CD14-positive monocyte (primary cell): ENCODE data around the gene ST3GAL4. TPM values are rescaled to one million over a fixed set of nuclear protein-coding genes. Genes with fewer than 3 reads are reported as not detected.

Experiments
- DNase-seq, 3 donors: peaks; one replicate each; pipeline ENCODE4 v3.0.0-alpha.2; 2011 to 2022
- H2AFZ ChIP-seq: 2 replicates; pipeline ENCODE4 v1.6.0; 2012; ENCODE audit warnings: mild to moderate bottlenecking, low read depth, low read length, inconsistent platforms; ENCODE audit not compliant: insufficient read depth, poor library complexity, severe bottlenecking
- H3K27ac ChIP-seq, 2 donors: 1 replicate in 1 of 2; 2 replicates in 1 of 2; pipeline ENCODE4 v1.5.1; 2012 to 2013; ENCODE audit warnings: low read length in 2 of 2, control low read depth in 1 of 2, inconsistent platforms in 1 of 2, low read depth in 1 of 2, mild to moderate bottlenecking in 1 of 2
- H3K27me3 ChIP-seq, 2 donors: one replicate each; pipeline versions ENCODE4 v1.6.0 to v1.6.1; 2011 to 2013; ENCODE audit warnings: low read length in 2 of 2; ENCODE audit not compliant: control insufficient read depth in 2 of 2, insufficient read depth in 2 of 2
- H3K36me3 ChIP-seq, 2 donors: replicated peaks in 1 of 2; 1 replicate in 1 of 2; 2 replicates in 1 of 2; pipeline versions ENCODE4 v1.5.1 to v1.6.1; 2012 to 2013; ENCODE audit warnings: low read length in 2 of 2, control low read depth in 1 of 2, inconsistent platforms in 1 of 2, mild to moderate bottlenecking in 1 of 2; ENCODE audit not compliant: insufficient read depth in 2 of 2, control insufficient read depth in 1 of 2
- H3K4me1 ChIP-seq, 2 donors: 1 replicate in 1 of 2; 2 replicates in 1 of 2; pipeline versions ENCODE4 v1.5.1 to v1.6.1; 2012 to 2013; ENCODE audit warnings: low read length in 2 of 2, control low read depth in 1 of 2, inconsistent platforms in 1 of 2, mild to moderate bottlenecking in 1 of 2, moderate library complexity in 1 of 2; ENCODE audit not compliant: insufficient read depth in 2 of 2, control insufficient read depth in 1 of 2
- H3K4me2 ChIP-seq: replicated peaks from 2 replicates; pipeline ENCODE3; 2012; ENCODE audit warnings: low read length, moderate library complexity, mild to moderate bottlenecking; ENCODE audit not compliant: poor library complexity, severe bottlenecking; ENCODE audit errors: extremely low read depth
- H3K4me3 ChIP-seq, 3 experiments: fragments of 200-600 bp in 1 of 3; sonication (generic) in 1 of 3; replicated peaks in 1 of 3; 1 replicate in 2 of 3; 2 replicates in 1 of 3; pipeline ENCODE4 v1.5.1; 2011 to 2013; ENCODE audit warnings: low read length in 3 of 3, mild to moderate bottlenecking in 3 of 3, control low read depth in 2 of 3, low read depth in 2 of 3, inconsistent platforms in 1 of 3, moderate library complexity in 1 of 3
- H3K79me2 ChIP-seq: 2 replicates; pipeline ENCODE4 v1.6.0; 2012; ENCODE audit warnings: mild to moderate bottlenecking, control low read depth, inconsistent platforms, low read length, moderate library complexity; ENCODE audit not compliant: insufficient read depth
- H3K9ac ChIP-seq: 2 replicates; pipeline ENCODE4 v1.6.0; 2017; ENCODE audit warnings: low read length, mild to moderate bottlenecking; ENCODE audit not compliant: insufficient read depth, poor library complexity, severe bottlenecking
- H3K9me3 ChIP-seq, 2 donors: replicated peaks in 1 of 2; 1 replicate in 1 of 2; 2 replicates in 1 of 2; pipeline versions ENCODE4 v1.5.1 to v1.6.1; 2012 to 2013; ENCODE audit warnings: low read length in 2 of 2, control low read depth in 1 of 2; ENCODE audit not compliant: control insufficient read depth in 1 of 2, insufficient read depth in 1 of 2
- H4K20me1 ChIP-seq: 2 replicates; pipeline ENCODE4 v1.6.0; 2012; ENCODE audit warnings: mild to moderate bottlenecking, low read length, control low read depth, moderate library complexity; ENCODE audit not compliant: insufficient read depth
- H3K27ac Mint-ChIP-seq, 7 donors: one replicate each; pipeline ENCODE4 v1.8.0; 2020; ENCODE audit warnings: mild to moderate bottlenecking in 7 of 7, mixed read lengths in 7 of 7, moderate library complexity in 6 of 7, inconsistent platforms in 2 of 7
- H3K27me3 Mint-ChIP-seq, 3 donors: one replicate each; pipeline ENCODE4 v1.8.0; 2021 to 2022; ENCODE audit warnings: low read depth in 3 of 3, mild to moderate bottlenecking in 3 of 3, mixed read lengths in 3 of 3, moderate library complexity in 3 of 3, inconsistent platforms in 1 of 3
- H3K36me3 Mint-ChIP-seq, 2 donors: one replicate each; pipeline ENCODE4 v1.8.0; 2020; ENCODE audit warnings: mixed read lengths in 2 of 2, inconsistent platforms in 1 of 2, mild to moderate bottlenecking in 1 of 2
- H3K4me1 Mint-ChIP-seq: one replicate; pipeline ENCODE4 v1.8.0; 2020; ENCODE audit warnings: mild to moderate bottlenecking, mixed read lengths
- H3K4me3 Mint-ChIP-seq, 2 donors: one replicate each; pipeline ENCODE4 v1.8.0; 2020; ENCODE audit warnings: mild to moderate bottlenecking in 2 of 2, mixed read lengths in 2 of 2, moderate library complexity in 1 of 2
- H3K9me3 Mint-ChIP-seq, 7 donors: one replicate each; pipeline ENCODE4 v1.8.0; 2020 to 2022; ENCODE audit warnings: mixed read lengths in 7 of 7, mild to moderate bottlenecking in 6 of 7, moderate library complexity in 6 of 7, inconsistent platforms in 2 of 7
- CTCF ChIP-seq: fragments of 200-600 bp; IDR thresholded peaks from one replicate; pipeline ENCODE4 v1.8.0; 2022; ENCODE audit warnings: antibody characterized with exemption, mild to moderate bottlenecking
- whole genome bisulfite sequencing: methylation state at CpG from one replicate; pipeline ENCODE4 v1.1.5; 2013; ENCODE audit warnings: missing lambda C conversion rate; ENCODE audit not compliant: insufficient coverage; 5-methylcytosine and 5-hydroxymethylcytosine counted together
- intact Hi-C, 2 donors: fragments of 100-400 bp; cut with micrococcal nuclease; formaldehyde crosslinking; loops; one replicate each; pipeline versions ENCODE4 v1.15.0 to v1.15.1; 2023
- polyA plus RNA-seq, 3 donors: library from polyadenylated mRNA; depleted of rRNA in 1 of 3; unstranded in 2 of 3; stranded (reverse) in 1 of 3; fragments of 300-500 nt in 2 of 3; fragments of >200 nt in 1 of 3; fragmentation: Illumina TruSeq in 2 of 3; gene quantifications; 1 replicate in 2 of 3; 2 replicates in 1 of 3; pipeline ENCODE4 v1.2.3, GENCODE V29; 2012 to 2021

ST3GAL4 gene
- polyA plus RNA-seq, 3 donors, result 7.8 to 14.3 (median 10.1) TPM

GRCh38 chr11:126398721-126399120, 43.2 kb downstream of the ST3GAL4 start:
- H3K4me2 ChIP-seq, result no peak overlapping the region
- DNase-seq, result no peak
- Mint-ChIP-seq H3K9me3 (peaks cover 0 to 8% (median 4%) of the 10 kb centered on the region in 7 donors), H3K4me3 (no peak overlapping the region), H3K27me3 (peaks cover 0 to 2% (median 0%) of the 10 kb centered on the region in 3 donors), H3K4me1 (peaks cover 7% of the 10 kb centered on the region), H3K27ac (peak overlapping the region in 1 of 7 donors; percentile 27), H3K36me3 (peaks cover 3 to 7% of the 10 kb centered on the region in 2 donors)
- H3K27ac ChIP-seq, result no peak overlapping the region
- 100% methylated on average over 1 of the region's 1 CpG for WGBS
- TF ChIP-seq CTCF, result no peak
- intact Hi-C loops, result no loop called here
- peaks cover 34% of the 10 kb centered on the region for H3K79me2 ChIP-seq
- no peak overlapping the region for H2AFZ ChIP-seq
- no peak overlapping the region for H3K9ac ChIP-seq
- H3K9me3 ChIP-seq, result no peaks in the 10 kb centered on the region
- peaks cover 0 to 4% of the 10 kb centered on the region in 2 donors for H3K36me3 ChIP-seq
- H4K20me1 ChIP-seq, result no peaks in the 10 kb centered on the region
- H3K4me3 ChIP-seq, result no peak overlapping the region
- no peaks in the 10 kb centered on the region for H3K4me1 ChIP-seq
- H3K27me3 ChIP-seq, result no peaks in the 10 kb centered on the region

GRCh38 chr11:126400019-126400418, 44.5 kb downstream of the ST3GAL4 start:
- no peaks in the 10 kb centered on the region for H4K20me1 ChIP-seq
- peaks cover 0 to 8% (median 4%) of the 10 kb centered on the region in 7 donors for H3K9me3 Mint-ChIP-seq
- H3K27me3 ChIP-seq, result no peaks in the 10 kb centered on the region
- no peak overlapping the region for H2AFZ ChIP-seq
- H3K4me3 ChIP-seq, result no peak overlapping the region
- H3K36me3 ChIP-seq, result peaks cover 0 to 4% of the 10 kb centered on the region in 2 donors
- no peak for DNase-seq
- H3K4me1 Mint-ChIP-seq, result peaks cover 5% of the 10 kb centered on the region
- no peak overlapping the region for H3K27ac Mint-ChIP-seq
- H3K4me1 ChIP-seq, result no peaks in the 10 kb centered on the region
- peaks cover 6 to 8% of the 10 kb centered on the region in 2 donors for H3K36me3 Mint-ChIP-seq
- H3K4me2 ChIP-seq, result no peak overlapping the region
- no peak overlapping the region for H3K27ac ChIP-seq
- peaks cover 26% of the 10 kb centered on the region for H3K79me2 ChIP-seq
- H3K9ac ChIP-seq, result no peak overlapping the region
- no peaks in the 10 kb centered on the region for H3K9me3 ChIP-seq
- intact Hi-C loops, result no loop called here
- no peak overlapping the region for H3K4me3 Mint-ChIP-seq
- TF ChIP-seq CTCF, result no peak
- H3K27me3 Mint-ChIP-seq, result peaks cover 0 to 2% (median 0%) of the 10 kb centered on the region in 3 donors
